ENCODE results near the gene ERBB4. TPM values are rescaled to one million over a fixed set of nuclear protein-coding genes. Genes with fewer than 3 reads are reported as not detected.

Gene ERBB4
- total RNA-seq, 1 experiment from 2014 or later, result 0.04 TPM

- H3K23me2 ChIP-seq (ENCODE audit: insufficient read length, low read depth, low read length, poor library complexity, severe bottlenecking), result no peaks in the 10 kb centered on the region
- H3T11ph ChIP-seq (ENCODE audit: low read length), result no peak overlapping the region
- H4K91ac ChIP-seq (ENCODE audit: insufficient read length, low read depth, low read length), result no peak overlapping the region
- H3K56ac ChIP-seq (ENCODE audit: insufficient read length, low read depth, low read length), result no peak overlapping the region
- DNase-seq, result no peak
- H3K27me3 Mint-ChIP-seq (ENCODE audit: low read depth), result no peaks in the 10 kb centered on the region
- no peak overlapping the region for H4K5ac ChIP-seq (ENCODE audit: insufficient read length, low read depth, low read length)
- no peak overlapping the region for H3K4me3 Mint-ChIP-seq
- H3K9me3 ChIP-seq (ENCODE audit: control insufficient read depth, low read depth, low read length), result no peaks in the 10 kb centered on the region
- no peak for TF ChIP-seq CTCF (conservative IDR thresholded peaks at IDR 0.05)
- H3K4ac ChIP-seq (ENCODE audit: low read depth, low read length), result no peak overlapping the region
- H3K79me1 ChIP-seq (ENCODE audit: insufficient read depth, low read depth, low read length, poor library complexity, severe bottlenecking), result no peaks in the 10 kb centered on the region
- H3K4me2 ChIP-seq (ENCODE audit: insufficient read depth, insufficient read length, low read length), result no peak overlapping the region
- H2BK120ac ChIP-seq (ENCODE audit: low read depth, low read length, poor library complexity, severe bottlenecking), result no peak overlapping the region
- H2AFZ ChIP-seq (ENCODE audit: low read length), result no peak overlapping the region
- no peak overlapping the region for H2AK5ac ChIP-seq (ENCODE audit: insufficient read length, low read length)
- H2BK5ac ChIP-seq (ENCODE audit: insufficient read length, low read length), result no peak overlapping the region
- H3K27me3 ChIP-seq (ENCODE audit: insufficient read depth, low read length), result no peaks in the 10 kb centered on the region
- no peak overlapping the region for H2BK20ac ChIP-seq (ENCODE audit: low read depth, low read length, poor library complexity, severe bottlenecking)
- no peaks in the 10 kb centered on the region for H3K4me1 ChIP-seq (ENCODE audit: insufficient read depth, low read length)
- no peak overlapping the region for H3K14ac ChIP-seq (ENCODE audit: insufficient read depth, low read length)
- peaks cover 9 to 13% of the 10 kb centered on the region in 2 experiments for H3K4me1 Mint-ChIP-seq
- H2BK15ac ChIP-seq (ENCODE audit: low read depth, low read length), result no peak overlapping the region
- no peak overlapping the region for H3K27ac ChIP-seq (ENCODE audit: insufficient read length, low read depth, low read length)
- no peak overlapping the region for H3K23ac ChIP-seq (ENCODE audit: insufficient read length, low read depth, low read length)
- no peaks in the 10 kb centered on the region for H3K36me3 Mint-ChIP-seq (ENCODE audit: insufficient read depth in 1 of 3, low read depth in 3 of 3)
- H3K18ac ChIP-seq (ENCODE audit: insufficient read length, low read depth, low read length), result no peak overlapping the region
- no peak overlapping the region for H3K9ac ChIP-seq (ENCODE audit: extremely low read depth, insufficient read length, low read length)
- H2BK12ac ChIP-seq (ENCODE audit: insufficient read length, low read depth, low read length), result no peak overlapping the region
- H3K9me3 Mint-ChIP-seq, result no peaks in the 10 kb centered on the region
- no peaks in the 10 kb centered on the region for H3K79me2 ChIP-seq (ENCODE audit: insufficient read depth, low read length)
- no peak overlapping the region for H4K8ac ChIP-seq (replicated peaks; ENCODE audit: insufficient read length, low read depth, low read length)
- no peaks in the 10 kb centered on the region for H4K20me1 ChIP-seq (ENCODE audit: control insufficient read depth, insufficient read depth, insufficient read length)
- H3K27ac Mint-ChIP-seq, result no peak overlapping the region
Measured at GRCh38 chr2:211376410-211376809, 1162.2 kb downstream of the ERBB4 start.

Data from H9 (cell line).